ENCODE results near the gene KAT2A. TPM values are rescaled to one million over a fixed set of nuclear protein-coding genes. Genes with fewer than 3 reads are reported as not detected.

The KAT2A gene
- total and polyA plus RNA-seq, 10 donors, result 37.8 to 168 (median 49.5) TPM

- Histone ChIP-seq H3K4me1 (peaks cover 16 to 62% (median 45%) of the 10 kb centered on the region in 6 donors), H3K27me3 (replicated peaks in 1 of 7) (no peaks in the 10 kb centered on the region), H3K4me3 (peak overlapping the region; percentile 77 to 99 (median 89)), H3K27ac (peak overlapping the region in 5 of 8 donors; percentile 68 to 84 (median 79)), H3K36me3 (peaks cover 0 to 56% (median 18%) of the 10 kb centered on the region in 6 donors), H3K9me3 (no peaks in the 10 kb centered on the region)
- TF ChIP-seq POLR2A (IDR thresholded peaks at IDR 0.05), result no peak
- TF ChIP-seq, protein P1, sequence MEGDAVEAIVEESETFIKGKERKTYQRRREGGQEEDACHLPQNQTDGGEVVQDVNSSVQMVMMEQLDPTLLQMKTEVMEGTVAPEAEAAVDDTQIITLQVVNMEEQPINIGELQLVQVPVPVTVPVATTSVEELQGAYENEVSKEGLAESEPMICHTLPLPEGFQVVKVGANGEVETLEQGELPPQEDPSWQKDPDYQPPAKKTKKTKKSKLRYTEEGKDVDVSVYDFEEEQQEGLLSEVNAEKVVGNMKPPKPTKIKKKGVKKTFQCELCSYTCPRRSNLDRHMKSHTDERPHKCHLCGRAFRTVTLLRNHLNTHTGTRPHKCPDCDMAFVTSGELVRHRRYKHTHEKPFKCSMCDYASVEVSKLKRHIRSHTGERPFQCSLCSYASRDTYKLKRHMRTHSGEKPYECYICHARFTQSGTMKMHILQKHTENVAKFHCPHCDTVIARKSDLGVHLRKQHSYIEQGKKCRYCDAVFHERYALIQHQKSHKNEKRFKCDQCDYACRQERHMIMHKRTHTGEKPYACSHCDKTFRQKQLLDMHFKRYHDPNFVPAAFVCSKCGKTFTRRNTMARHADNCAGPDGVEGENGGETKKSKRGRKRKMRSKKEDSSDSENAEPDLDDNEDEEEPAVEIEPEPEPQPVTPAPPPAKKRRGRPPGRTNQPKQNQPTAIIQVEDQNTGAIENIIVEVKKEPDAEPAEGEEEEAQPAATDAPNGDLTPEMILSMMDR (IDR thresholded peaks at IDR 0.05 in 8 of 11, conservative IDR thresholded peaks at IDR 0.05 in 3 of 11), result no peak
- no peak for TF ChIP-seq POLR2AphosphoS5 (IDR thresholded peaks at IDR 0.05)
- 47 to 66% (median 56%) methylated on average over 7 of the region's 7 CpGs for WGBS, 5 donors
- no peak for DNase-seq
- intact Hi-C loops (cut with DNase I; ENCODE audit: low total_unique reads), result no loop called here
Observed at GRCh38 chr17:42120161-42120769, 902 bp downstream of the KAT2A start.

DNA sequence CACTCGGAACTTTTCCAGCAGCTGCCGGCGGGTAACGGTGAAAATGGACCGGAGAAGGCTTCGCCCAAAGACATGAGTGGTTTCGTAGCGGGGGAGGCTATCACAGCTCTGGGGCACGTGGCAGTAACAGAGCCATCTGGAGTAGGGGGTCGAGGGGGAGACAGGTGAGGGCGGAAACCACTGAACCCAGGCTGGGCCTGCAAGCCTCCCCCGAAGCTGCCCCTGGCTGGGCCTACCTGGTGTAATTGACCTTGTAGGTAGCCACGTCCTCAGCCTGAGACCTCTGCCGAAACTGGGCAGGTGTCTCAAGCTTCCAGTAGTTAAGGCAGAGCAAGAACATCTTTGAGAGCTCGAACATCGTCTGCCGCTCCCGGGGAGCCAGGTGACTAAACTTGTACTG, 1.9 kb downstream of the KAT2A start:
- TF ChIP-seq POLR2A (IDR thresholded peaks at IDR 0.05) (no peak), POLR2AphosphoS5 (IDR thresholded peaks at IDR 0.05) (no peak)
- TF ChIP-seq, protein P1 (IDR thresholded peaks at IDR 0.05 in 8 of 11, conservative IDR thresholded peaks at IDR 0.05 in 3 of 11), result no peak
- Histone ChIP-seq H3K27me3 (replicated peaks in 1 of 7) (no peaks in the 10 kb centered on the region), H3K4me1 (peaks cover 16 to 63% (median 45%) of the 10 kb centered on the region in 6 donors), H3K4me3 (no peak overlapping the region), H3K27ac (no peak overlapping the region), H3K9me3 (no peaks in the 10 kb centered on the region), H3K36me3 (peaks cover 0 to 56% (median 11%) of the 10 kb centered on the region in 6 donors)
- intact Hi-C loops (cut with DNase I; ENCODE audit: low total_unique reads), result loop anchor here (5.0 to 10.0 kb wide), 3 partner anchors 66 to 157 kb away; partner anchors contain the start of genes HCRT, KCNH4 and NKIRAS2
- DNase-seq, result no peak
- WGBS, 5 donors, result 90 to 94% (median 93%) methylated on average over 18 of the region's 18 CpGs

- no peak overlapping the region for H3K4me3 ChIP-seq
- H3K36me3 ChIP-seq, result peaks cover 0 to 59% (median 12%) of the 10 kb centered on the region in 6 donors
- TF ChIP-seq, protein P1 (IDR thresholded peaks at IDR 0.05 in 8 of 11, conservative IDR thresholded peaks at IDR 0.05 in 3 of 11), result peak in 10 of 11 experiments; percentile 14 to 67 (median 50)
- TF ChIP-seq POLR2AphosphoS5 (IDR thresholded peaks at IDR 0.05), result no peak
- no peaks in the 10 kb centered on the region for H3K27me3 ChIP-seq (replicated peaks in 1 of 7)
- no peak for DNase-seq
- intact Hi-C loops (cut with DNase I; ENCODE audit: low total_unique reads), result loop anchor here (5.0 to 10.0 kb wide), 3 partner anchors 66 to 156 kb away; partner anchors contain the start of genes HCRT, KCNH4 and NKIRAS2
- 74 to 86% (median 78%) methylated on average over 2 of the region's 2 CpGs for WGBS, 5 donors
- H3K27ac ChIP-seq, result no peak overlapping the region
- peaks cover 16 to 66% (median 46%) of the 10 kb centered on the region in 6 donors for H3K4me1 ChIP-seq
- H3K9me3 ChIP-seq, result no peaks in the 10 kb centered on the region
Observed at GRCh38 chr17:42118545-42118944, 2.6 kb downstream of the KAT2A start.

GRCh38 chr17:42118126-42118510, 3.0 kb downstream of the KAT2A start:
- peaks cover 16 to 71% (median 49%) of the 10 kb centered on the region in 6 donors for H3K4me1 ChIP-seq
- intact Hi-C loops (cut with DNase I; ENCODE audit: low total_unique reads), result loop anchor here (5.0 to 10.0 kb wide), 3 partner anchors 67 to 156 kb away; partner anchors contain the start of genes HCRT, KCNH4 and NKIRAS2
- no peaks in the 10 kb centered on the region for H3K9me3 ChIP-seq
- no peaks in the 10 kb centered on the region for H3K27me3 ChIP-seq (replicated peaks in 1 of 7)
- peak; percentile 62 for DNase-seq
- H3K4me3 ChIP-seq, result no peak overlapping the region
- TF ChIP-seq, protein P1 (IDR thresholded peaks at IDR 0.05 in 8 of 11, conservative IDR thresholded peaks at IDR 0.05 in 3 of 11), result no peak
- TF ChIP-seq POLR2A (IDR thresholded peaks at IDR 0.05) (no peak), POLR2AphosphoS5 (IDR thresholded peaks at IDR 0.05) (no peak)
- 87 to 99% (median 94%) methylated on average over 4 of the region's 4 CpGs for WGBS, 5 donors
- H3K36me3 ChIP-seq, result peaks cover 0 to 61% (median 14%) of the 10 kb centered on the region in 6 donors
- H3K27ac ChIP-seq, result no peak overlapping the region

Measured in spleen (tissue), 11 donors.